NK-92 treated with Interleukin-12 subunit alpha and Interleukin-12 subunit beta, amount 100 ng/mL, for 24 hours (cell line): ENCODE measurements around the gene SLC39A2.

Source experiments
- DNase-seq: peaks from one replicate; lab custom pipeline; 2025; lab: John Stamatoyannopoulos, UW

Gene SLC39A2

DNA sequence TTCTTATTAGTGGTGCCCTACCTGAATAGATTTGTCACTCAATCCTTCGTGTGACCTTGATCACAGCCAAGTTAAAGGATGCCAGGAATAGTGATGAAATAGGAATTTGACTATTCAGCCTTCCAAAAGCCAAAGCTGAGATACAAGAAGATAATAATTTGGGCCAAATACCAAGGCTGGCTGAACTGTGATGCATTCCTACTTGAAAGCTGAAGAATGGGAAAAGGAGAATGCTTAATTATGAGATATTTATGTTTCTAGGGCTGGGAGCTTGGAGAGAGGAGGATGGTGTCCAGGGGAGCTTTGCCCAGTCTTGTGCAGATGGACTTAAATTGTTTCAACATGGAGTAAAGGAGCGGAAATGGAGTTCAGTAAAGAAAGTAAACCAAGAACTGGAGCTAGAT lies 48.3 kb downstream of the SLC39A2 start:
- no peak for DNase-seq

DNA sequence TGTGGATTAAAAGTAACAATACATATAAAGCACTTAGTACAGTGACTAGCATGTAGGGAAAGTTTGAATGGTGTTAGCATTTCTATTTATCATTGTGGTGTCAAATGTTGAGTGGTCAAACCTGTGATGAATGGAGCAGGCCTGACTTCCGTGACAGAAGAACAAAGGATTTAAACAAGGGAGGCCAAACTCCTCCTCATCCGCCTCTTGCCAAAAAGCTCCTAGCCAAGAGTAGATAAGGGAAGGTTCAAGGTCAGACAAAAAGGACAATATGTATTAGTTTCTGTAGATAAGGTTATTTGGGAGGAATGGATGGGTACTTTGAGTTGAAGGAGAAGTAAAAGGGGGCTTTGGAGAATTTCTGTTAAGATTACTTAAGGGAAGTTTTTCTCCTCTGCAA lies 49.5 kb downstream of the SLC39A2 start:
- DNase-seq = no peak

DNA sequence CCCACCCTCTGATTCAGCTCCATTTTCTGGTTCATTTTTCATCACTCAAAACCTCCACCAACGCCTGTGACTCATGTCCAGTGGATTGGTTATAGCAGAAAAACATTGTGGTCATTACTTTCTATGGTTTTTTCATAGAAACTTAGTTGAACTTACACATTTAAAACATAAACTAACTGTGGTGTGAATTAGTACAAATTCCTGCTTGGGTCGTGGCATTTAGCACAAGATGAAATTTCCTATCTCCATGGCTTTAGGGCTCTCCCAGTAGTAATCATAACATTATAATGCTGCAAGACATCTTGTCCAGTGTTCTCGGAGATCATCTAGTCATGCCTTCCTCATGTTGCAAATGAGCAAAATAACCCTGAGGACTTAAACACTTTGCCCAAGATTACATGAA lies 50.2 kb downstream of the SLC39A2 start:
- no peak for DNase-seq

DNA sequence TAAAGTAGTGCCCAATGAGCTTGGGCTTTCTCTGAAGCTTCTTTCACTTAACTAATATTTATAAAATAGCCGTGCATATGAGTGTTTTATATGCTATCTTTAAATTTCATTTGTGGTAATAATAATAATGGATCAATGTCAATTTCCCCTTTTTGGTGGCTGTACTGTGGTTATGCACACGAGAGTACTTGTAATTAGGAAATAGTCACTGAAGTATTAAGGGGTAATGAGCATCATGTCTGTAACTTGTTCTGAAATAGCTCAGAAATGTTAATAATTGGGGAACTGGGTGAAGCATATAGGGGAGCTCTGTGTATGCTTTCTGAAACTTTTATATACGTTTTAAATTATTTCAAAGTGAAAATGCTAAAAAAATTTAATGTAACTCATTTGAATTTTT lies 51.5 kb downstream of the SLC39A2 start:
- DNase-seq = no peak
